Naive thymus-derived CD8-positive, alpha-beta T cell (primary cell): ENCODE data around the gene ANKRD13D. TPM values are rescaled to one million over a fixed set of nuclear protein-coding genes. Genes with fewer than 3 reads are reported as not detected.

Source experiments
- ATAC-seq, 2 donors: fragments of 150-1000 bp; cut with Tn5 transposase in 1 of 2; sonication (Bioruptor Pico), chemical (Tn5 transposase) in 1 of 2; 1 replicate in 1 of 2; 2 replicates in 1 of 2; pipeline ENCODE4 v1.10.0; 2021; ENCODE audit warnings: mild to moderate bottlenecking in 2 of 2, moderate library complexity in 2 of 2
- POLR2A ChIA-PET: fragments of 350-600 bp; sonication (Branson Sonifier 250); formaldehyde crosslinking; loops from one replicate; lab custom pipeline; 2021; ENCODE audit warnings: antibody characterized with exemption; lab: Charles Lee
- DNase-seq, 10 donors: peaks; one replicate each; pipeline versions ENCODE4 v3.0.0 to v3.0.0-alpha.2; 2020 to 2022
- H3K27ac Mint-ChIP-seq, 10 donors: one replicate each; pipeline ENCODE4 v1.8.0; 2020 to 2022; ENCODE audit warnings: mild to moderate bottlenecking in 10 of 10, mixed read lengths in 10 of 10, moderate library complexity in 4 of 10, inconsistent platforms in 1 of 10
- H3K27me3 Mint-ChIP-seq, 5 donors: one replicate each; pipeline ENCODE4 v1.8.0; 2021 to 2022; ENCODE audit warnings: mixed read lengths in 5 of 5
- H3K36me3 Mint-ChIP-seq, 3 donors: one replicate each; pipeline ENCODE4 v1.8.0; 2020 to 2022; ENCODE audit warnings: mixed read lengths in 3 of 3, mild to moderate bottlenecking in 2 of 3, inconsistent platforms in 1 of 3
- H3K4me1 Mint-ChIP-seq, 4 donors: one replicate each; pipeline ENCODE4 v1.8.0; 2021 to 2022; ENCODE audit warnings: mixed read lengths in 4 of 4
- H3K4me3 Mint-ChIP-seq, 10 donors: one replicate each; pipeline ENCODE4 v1.8.0; 2020 to 2022; ENCODE audit warnings: mild to moderate bottlenecking in 10 of 10, mixed read lengths in 10 of 10, moderate library complexity in 6 of 10, inconsistent platforms in 1 of 10
- H3K9me3 Mint-ChIP-seq, 9 donors: one replicate each; pipeline ENCODE4 v1.8.0; 2020 to 2022; ENCODE audit warnings: mixed read lengths in 9 of 9, mild to moderate bottlenecking in 3 of 9, inconsistent platforms in 1 of 9, moderate library complexity in 1 of 9
- polyA plus RNA-seq, 3 donors: library from polyadenylated mRNA; unstranded; fragments of 300-500 nt; fragmentation: Illumina TruSeq; gene quantifications; one replicate each; pipeline ENCODE4 v1.2.3, GENCODE V29; 2021
- total RNA-seq, 8 experiments: library from RNA in 2 of 8; stranded (reverse) in 2 of 8; gene quantifications; one replicate each; pipeline ENCODE4 v1.2.3 and lab custom pipeline; 2021 to 2026

The ANKRD13D gene
- total and polyA plus RNA-seq, 5 experiments from 2014 or later: 6.0 to 206 (median 18.3) TPM

GRCh38 chr11:67269401-67270255 lies 19.5 kb upstream of the ANKRD13D start:
- H3K4me1 Mint-ChIP-seq: peaks cover 33 to 80% (median 72%) of the 10 kb centered on the region in 4 donors
- H3K36me3 Mint-ChIP-seq: peaks cover 4 to 36% (median 17%) of the 10 kb centered on the region in 3 donors
- no peaks in the 10 kb centered on the region for H3K27me3 Mint-ChIP-seq
- peak in 1 of 10 donors; percentile 43 for DNase-seq
- H3K9me3 Mint-ChIP-seq: no peaks in the 10 kb centered on the region
- peak overlapping the region; percentile 92 to 98 (median 96) for H3K4me3 Mint-ChIP-seq
- ATAC-seq: no peak
- H3K27ac Mint-ChIP-seq: peak overlapping the region; percentile 95 to 100 (median 97)
- POLR2A ChIA-PET: interaction anchor here (0.6 to 35.0 kb wide), 13 partner anchors 30 to 1812 kb away, joined by 3 to 2293 read pairs (median 6); partner anchors contain the start of genes ANKRD13D, KDM2A, POLD4 and PPP1CA

GRCh38 chr11:67270256-67271204 lies 18.6 kb upstream of the ANKRD13D start:
- ATAC-seq (no peak), DNase-seq (peak in 1 of 10 donors; percentile 54)
- POLR2A ChIA-PET: interaction anchor here (0.6 to 35.0 kb wide), 15 partner anchors 8 to 377 kb away, joined by 3 to 2293 read pairs (median 3); partner anchors contain the start of genes ANKRD13D, KDM2A, POLD4 and PPP1CA
- Mint-ChIP-seq H3K27ac (peak overlapping the region; percentile 95 to 100 (median 97)), H3K27me3 (no peaks in the 10 kb centered on the region), H3K4me1 (peaks cover 33 to 83% (median 72%) of the 10 kb centered on the region in 4 donors), H3K4me3 (peak overlapping the region; percentile 92 to 98 (median 96)), H3K9me3 (no peaks in the 10 kb centered on the region), H3K36me3 (peaks cover 4 to 42% (median 17%) of the 10 kb centered on the region in 3 donors)

GRCh38 chr11:67271205-67271540 lies 17.9 kb upstream of the ANKRD13D start:
- no peak for DNase-seq
- peaks cover 4 to 46% (median 17%) of the 10 kb centered on the region in 3 donors for H3K36me3 Mint-ChIP-seq
- POLR2A ChIA-PET: interaction anchor here (0.6 to 35.0 kb wide), 17 partner anchors 9 to 376 kb away, joined by 3 to 2293 read pairs (median 6); partner anchors contain the start of genes AIP, ANKRD13D, POLD4 and PPP1CA
- H3K4me1 Mint-ChIP-seq: peaks cover 36 to 84% (median 73%) of the 10 kb centered on the region in 4 donors
- no peak for ATAC-seq
- no peaks in the 10 kb centered on the region for H3K27me3 Mint-ChIP-seq
- H3K4me3 Mint-ChIP-seq: peak overlapping the region; percentile 92 to 98 (median 96)
- no peaks in the 10 kb centered on the region for H3K9me3 Mint-ChIP-seq
- peak overlapping the region; percentile 95 to 100 (median 97) for H3K27ac Mint-ChIP-seq

- Mint-ChIP-seq H3K4me3 (peak overlapping the region; percentile 92 to 98 (median 96)), H3K9me3 (no peaks in the 10 kb centered on the region), H3K4me1 (peaks cover 39 to 89% (median 78%) of the 10 kb centered on the region in 4 donors), H3K27me3 (no peaks in the 10 kb centered on the region), H3K36me3 (peaks cover 4 to 46% (median 17%) of the 10 kb centered on the region in 3 donors), H3K27ac (peak overlapping the region; percentile 95 to 100 (median 97))
- ATAC-seq (peak; percentile 36 to 48), DNase-seq (peak in 6 of 10 donors; percentile 36 to 75 (median 70))
- POLR2A ChIA-PET: interaction anchor here (0.6 to 35.0 kb wide), 18 partner anchors 9 to 1851 kb away, joined by 3 to 2293 read pairs (median 5); partner anchors contain the start of genes AIP, ANKRD13D, POLD4 and PPP1CA
Observed at GRCh38 chr11:67271541-67272284, 17.4 kb upstream of the ANKRD13D start.

- POLR2A ChIA-PET: interaction anchor here (0.8 to 35.0 kb wide), 12 partner anchors 10 to 1851 kb away, joined by 3 to 2293 read pairs (median 10); partner anchors contain the start of genes AIP, ANKRD13D, POLD4 and PPP1CA
- Mint-ChIP-seq H3K27me3 (no peaks in the 10 kb centered on the region), H3K4me3 (peak overlapping the region; percentile 92 to 98 (median 96)), H3K9me3 (no peaks in the 10 kb centered on the region), H3K36me3 (peaks cover 4 to 42% (median 12%) of the 10 kb centered on the region in 3 donors), H3K27ac (peak overlapping the region; percentile 95 to 100 (median 97)), H3K4me1 (peaks cover 37 to 97% (median 87%) of the 10 kb centered on the region in 4 donors)
- ATAC-seq: no peak
- peak in 1 of 10 donors; percentile 64 for DNase-seq
Observed at GRCh38 chr11:67272327-67273259, 16.5 kb upstream of the ANKRD13D start.

- peak overlapping the region; percentile 92 to 98 (median 96) for H3K4me3 Mint-ChIP-seq
- no peaks in the 10 kb centered on the region for H3K9me3 Mint-ChIP-seq
- no peak for ATAC-seq
- POLR2A ChIA-PET: interaction anchor here (1.8 to 35.0 kb wide), 6 partner anchors 11 to 210 kb away, joined by 7 to 2293 read pairs (median 16); partner anchors contain the start of genes AIP, ANKRD13D, PPP1CA and SSH3
- peaks cover 36 to 98% (median 87%) of the 10 kb centered on the region in 4 donors for H3K4me1 Mint-ChIP-seq
- peaks cover 0 to 37% (median 7%) of the 10 kb centered on the region in 3 donors for H3K36me3 Mint-ChIP-seq
- peak in 1 of 10 donors; percentile 53 for DNase-seq
- H3K27me3 Mint-ChIP-seq: no peaks in the 10 kb centered on the region
- peak overlapping the region; percentile 45 to 100 (median 97) for H3K27ac Mint-ChIP-seq
Observed at GRCh38 chr11:67273260-67273990, 15.7 kb upstream of the ANKRD13D start.

- Mint-ChIP-seq H3K9me3 (no peaks in the 10 kb centered on the region), H3K4me1 (peaks cover 42 to 99% (median 90%) of the 10 kb centered on the region in 4 donors), H3K4me3 (peak overlapping the region; percentile 68 to 98 (median 88)), H3K27me3 (no peaks in the 10 kb centered on the region), H3K36me3 (peaks cover 0 to 47% (median 9%) of the 10 kb centered on the region in 3 donors), H3K27ac (peak overlapping the region; percentile 90 to 100 (median 98))
- ATAC-seq (no peak), DNase-seq (peak in 1 of 10 donors; percentile 57)
- POLR2A ChIA-PET: interaction anchor here (0.5 to 49.2 kb wide), 6 partner anchors 3 to 285 kb away, joined by 3 to 2293 read pairs (median 4); partner anchors contain the start of genes ANKRD13D, GRK2, PTPRCAP and SSH3
Observed at GRCh38 chr11:67274768-67275605, 14.1 kb upstream of the ANKRD13D start.

- Mint-ChIP-seq H3K4me3 (peak overlapping the region; percentile 68 to 98 (median 86)), H3K27ac (peak overlapping the region; percentile 90 to 100 (median 98)), H3K36me3 (peaks cover 0 to 47% (median 7%) of the 10 kb centered on the region in 3 donors), H3K27me3 (no peaks in the 10 kb centered on the region), H3K4me1 (peaks cover 36 to 96% (median 88%) of the 10 kb centered on the region in 4 donors), H3K9me3 (no peaks in the 10 kb centered on the region)
- ATAC-seq: peak in 1 of 2 donors; percentile 9
- DNase-seq: peak in 5 of 10 donors; percentile 44 to 65 (median 44)
- POLR2A ChIA-PET: interaction anchor here (0.7 to 49.2 kb wide), 6 partner anchors 3 to 162 kb away, joined by 3 to 2293 read pairs (median 4); partner anchors contain the start of genes ANKRD13D, GRK2, PTPRCAP and SSH3
Observed at GRCh38 chr11:67275606-67276409, 13.3 kb upstream of the ANKRD13D start.
